K562 (cell line): Measurements from ENCODE around the gene GAD1. TPM values are rescaled to one million over a fixed set of nuclear protein-coding genes. Genes with fewer than 3 reads are reported as not detected.

Experiments used
- BHLHE40 ChIP-seq: IDR thresholded peaks from 2 replicates; pipeline ENCODE4 v1.6.1; 2011; ENCODE audit warnings: low read length, improper control_type of control experiment
- BRF1 ChIP-seq: IDR thresholded peaks from 3 replicates; pipeline ENCODE4 v1.6.1; 2011; ENCODE audit warnings: borderline replicate concordance, mild to moderate bottlenecking; ENCODE audit not compliant: insufficient read length; ENCODE audit errors: extremely low read depth
- CSDE1 ChIP-seq, 2 experiments: fragments of 450-650 bp; IDR thresholded peaks; 2 replicates each; pipeline ENCODE4 v1.6.1; 2016; ENCODE audit warnings: mild to moderate bottlenecking in 1 of 2
- JUND ChIP-seq, 2 experiments: IDR thresholded peaks; 2 replicates in 1 of 2; 3 replicates in 1 of 2; pipeline ENCODE4 v1.6.1; 2011; ENCODE audit warnings: borderline replicate concordance in 2 of 2, low read depth in 2 of 2, low read length in 2 of 2, improper control_type of control experiment in 1 of 2, missing biosample characterization in 1 of 2, missing genetic modification characterization in 1 of 2, missing genetic modification reagents in 1 of 2
- MAFK ChIP-seq: IDR thresholded peaks from 2 replicates; pipeline ENCODE4 v1.6.1; 2011; ENCODE audit warnings: low read length, improper control_type of control experiment
- MAX ChIP-seq: sonication (generic); formaldehyde crosslinking; IDR thresholded peaks from 2 replicates; pipeline ENCODE4 v1.9.0; 2022; ENCODE audit warnings: mild to moderate bottlenecking, missing genetic modification reagents
- MBD2 ChIP-seq: sonication (generic); IDR thresholded peaks from 2 replicates; pipeline ENCODE4 v1.6.1; 2016; ENCODE audit warnings: low read depth, borderline replicate concordance
- MITF ChIP-seq: IDR thresholded peaks from 2 replicates; pipeline ENCODE4 v1.6.1; 2014; ENCODE audit warnings: antibody characterized with exemption
- MTA2 ChIP-seq: fragments of 450-650 bp; IDR thresholded peaks from 2 replicates; pipeline ENCODE4 v1.6.1; 2016; ENCODE audit warnings: low read depth
- RFX1 ChIP-seq: fragments of 450-650 bp; IDR thresholded peaks from 2 replicates; pipeline ENCODE4 v1.6.1; 2016; ENCODE audit warnings: mild to moderate bottlenecking, moderate library complexity
- RFX7 ChIP-seq: fragments of 250-450 bp; sonication (Bioruptor Pico); IDR thresholded peaks from 2 replicates; pipeline ENCODE4 v1.5.1; 2021; ENCODE audit warnings: mild to moderate bottlenecking
- TCF3 ChIP-seq: sonication (generic); formaldehyde crosslinking; IDR thresholded peaks from 2 replicates; pipeline ENCODE4 v1.4.0; 2020; ENCODE audit warnings: mild to moderate bottlenecking, missing genetic modification reagents
- THRAP3 ChIP-seq: fragments of 450-650 bp; IDR thresholded peaks from 2 replicates; pipeline ENCODE4 v1.6.1; 2016; ENCODE audit warnings: mild to moderate bottlenecking, inconsistent platforms, borderline replicate concordance
- ZNF280B ChIP-seq: fragments of 250-450 bp; sonication (Bioruptor Pico); IDR thresholded peaks from 2 replicates; pipeline ENCODE4 v1.5.1; 2021; ENCODE audit warnings: mild to moderate bottlenecking
- polyA plus RNA-seq, 8 experiments: library from polyadenylated mRNA; depleted of rRNA in 4 of 8; stranded (reverse) in 5 of 8; unstranded in 3 of 8; fragments of >200 nt; fragmentation: Nextera tagmentation in 2 of 8; fragmentation: Illumina TruSeq in 1 of 8; extraction: Ambion mirVana in 2 of 8; extraction: Trizol in 1 of 8; gene quantifications; 2 replicates each; pipeline versions ENCODE4 v1.2.1 to v1.2.3, GENCODE V29; 2011 to 2014; ENCODE audit warnings: inconsistent platforms in 1 of 8, missing spikeins in 1 of 8
- total RNA-seq, 7 experiments: library from RNA; depleted of rRNA in 6 of 7; stranded (reverse); fragments of >200 nt in 6 of 7; fragmentation: Illumina TruSeq in 2 of 7; extraction: Trizol in 2 of 7; gene quantifications; 2 replicates each; pipeline versions ENCODE4 v1.2.1 to v1.2.3, GENCODE V29; 2011 to 2021; ENCODE audit warnings: low replicate concordance in 1 of 7
- TF ChIP-seq, protein P1 (sequence below): sonication (generic); formaldehyde crosslinking; IDR thresholded peaks from 2 replicates; pipeline ENCODE4 v1.8.0; 2022; ENCODE audit warnings: mild to moderate bottlenecking, missing genetic modification reagents
- TF ChIP-seq, protein P2 (sequence below), 2 experiments: fragments of 450-650 bp; formaldehyde crosslinking in 1 of 2; IDR thresholded peaks; 2 replicates each; pipeline versions ENCODE4 v1.4.0 to v1.6.1; 2014 to 2020; ENCODE audit warnings: mild to moderate bottlenecking in 2 of 2, borderline replicate concordance in 1 of 2, low read depth in 1 of 2

GAD1 gene
- total and polyA plus RNA-seq, 9 of the 15 experiments (the other 6 are each of a cell fraction or from before 2014, with no cell fraction given): 2.7 to 29.1 (median 15.7) TPM

GRCh38 chr2:170816504-170817092, at the start of gene GAD1 (continued):
- TF ChIP-seq TCF3 (CRISPR knock-in tag): peak; percentile 47; the same call in 1 of the 2 replicates
- TF ChIP-seq, protein P1, sequence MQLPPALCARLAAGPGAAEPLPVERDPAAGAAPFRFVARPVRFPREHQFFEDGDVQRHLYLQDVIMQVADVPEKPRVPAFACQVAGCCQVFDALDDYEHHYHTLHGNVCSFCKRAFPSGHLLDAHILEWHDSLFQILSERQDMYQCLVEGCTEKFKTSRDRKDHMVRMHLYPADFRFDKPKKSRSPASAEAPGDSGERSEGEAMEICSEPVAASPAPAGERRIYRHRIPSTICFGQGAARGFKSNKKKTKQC: 0 out of 2 replicates have a peak, but pooled peaks have one; percentile 32
- TF ChIP-seq RFX1: no peak
- TF ChIP-seq ZNF280B (CRISPR knock-in tag): no peak
- TF ChIP-seq, protein P2, sequence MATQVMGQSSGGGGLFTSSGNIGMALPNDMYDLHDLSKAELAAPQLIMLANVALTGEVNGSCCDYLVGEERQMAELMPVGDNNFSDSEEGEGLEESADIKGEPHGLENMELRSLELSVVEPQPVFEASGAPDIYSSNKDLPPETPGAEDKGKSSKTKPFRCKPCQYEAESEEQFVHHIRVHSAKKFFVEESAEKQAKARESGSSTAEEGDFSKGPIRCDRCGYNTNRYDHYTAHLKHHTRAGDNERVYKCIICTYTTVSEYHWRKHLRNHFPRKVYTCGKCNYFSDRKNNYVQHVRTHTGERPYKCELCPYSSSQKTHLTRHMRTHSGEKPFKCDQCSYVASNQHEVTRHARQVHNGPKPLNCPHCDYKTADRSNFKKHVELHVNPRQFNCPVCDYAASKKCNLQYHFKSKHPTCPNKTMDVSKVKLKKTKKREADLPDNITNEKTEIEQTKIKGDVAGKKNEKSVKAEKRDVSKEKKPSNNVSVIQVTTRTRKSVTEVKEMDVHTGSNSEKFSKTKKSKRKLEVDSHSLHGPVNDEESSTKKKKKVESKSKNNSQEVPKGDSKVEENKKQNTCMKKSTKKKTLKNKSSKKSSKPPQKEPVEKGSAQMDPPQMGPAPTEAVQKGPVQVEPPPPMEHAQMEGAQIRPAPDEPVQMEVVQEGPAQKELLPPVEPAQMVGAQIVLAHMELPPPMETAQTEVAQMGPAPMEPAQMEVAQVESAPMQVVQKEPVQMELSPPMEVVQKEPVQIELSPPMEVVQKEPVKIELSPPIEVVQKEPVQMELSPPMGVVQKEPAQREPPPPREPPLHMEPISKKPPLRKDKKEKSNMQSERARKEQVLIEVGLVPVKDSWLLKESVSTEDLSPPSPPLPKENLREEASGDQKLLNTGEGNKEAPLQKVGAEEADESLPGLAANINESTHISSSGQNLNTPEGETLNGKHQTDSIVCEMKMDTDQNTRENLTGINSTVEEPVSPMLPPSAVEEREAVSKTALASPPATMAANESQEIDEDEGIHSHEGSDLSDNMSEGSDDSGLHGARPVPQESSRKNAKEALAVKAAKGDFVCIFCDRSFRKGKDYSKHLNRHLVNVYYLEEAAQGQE (IDR thresholded peaks at IDR 0.05; ENCODE audit: borderline replicate concordance): peak; percentile 67
- TF ChIP-seq, protein P2 (CRISPR knock-in tag; IDR thresholded peaks at IDR 0.05; ENCODE audit: low read depth): no peak
- TF ChIP-seq THRAP3: no peak
- TF ChIP-seq MAX: peak; percentile 75
- TF ChIP-seq MAFK: no peak
- TF ChIP-seq BRF1: no peak
- no peak for TF ChIP-seq RFX7
- no peak for TF ChIP-seq MTA2
- peak; percentile 37 for TF ChIP-seq JUND (IDR thresholded peaks at IDR 0.05; ENCODE audit: borderline replicate concordance, low read depth, low read length)
- TF ChIP-seq JUND (tag; IDR thresholded peaks at IDR 0.05; ENCODE audit: borderline replicate concordance, low read depth, low read length): peak; percentile 9; the same call in 1 of the 3 replicates
- peak; percentile 65; the same call in 1 of the 2 replicates for TF ChIP-seq MITF
- no peak for TF ChIP-seq CSDE1 (IDR thresholded peaks at IDR 0.05)
- TF ChIP-seq BHLHE40: peak; percentile 94
- TF ChIP-seq MBD2: no peak
